SH-SY5Y (cell line): Measurements from ENCODE around the gene DSP.

Experiments used
- GATA2 ChIP-seq: IDR thresholded peaks from 2 replicates; pipeline ENCODE4 v1.6.1; 2011; ENCODE audit warnings: mild to moderate bottlenecking, low read depth, low read length
- GATA3 ChIP-seq: IDR thresholded peaks from 2 replicates; pipeline ENCODE4 v1.6.1; 2011; ENCODE audit warnings: low read depth, mild to moderate bottlenecking, low read length, moderate library complexity

- TF ChIP-seq GATA2 (no peak), GATA3 (no peak)
These were observed 24.6 kb downstream of the DSP start for GRCh38 chr6:7566107-7566506.
